Cardiac ventricle fibroblast (primary cell): Measurements from ENCODE around the gene CST2. TPM values are rescaled to one million over a fixed set of nuclear protein-coding genes. Genes with fewer than 3 reads are reported as not detected.

Experiments
- total RNA-seq: library from RNA; depleted of rRNA; stranded (reverse); fragments of >200 nt; gene quantifications from 2 replicates; pipeline ENCODE4 v1.2.3, GENCODE V29; 2015

Gene CST2
- total RNA-seq, result not detected in 2 replicates

GRCh38 chr20:23826541-23827021 is at the start of gene CST2:
TSS of gene CST2 (minus strand) at chr20:23826729. CDS start at chr20:23826660, 69 bp downstream.

Other genes starting within 250 kb of the CST2 start
- gene CST9, start 220.8 kb downstream of the CST2 start, total RNA-seq, result not detected in 2 replicates
- 3,122 and 3,177 TPM in 2 replicates for gene CST3, start 188.8 kb downstream of the CST2 start, total RNA-seq
- not detected in 2 replicates for gene CST4, start 137.7 kb downstream of the CST2 start, total RNA-seq
- gene CST1, start 75.8 kb downstream of the CST2 start, total RNA-seq, result not detected in 2 replicates
- not detected in 2 replicates for gene CST5, start 53.0 kb upstream of the CST2 start, total RNA-seq
- gene GGTLC1, start 162.1 kb upstream of the CST2 start, total RNA-seq, result not detected in 2 replicates